GM12864 (cell line): ENCODE measurements around the gene TPM4.
A peak's percentile ranks its signal among the peaks of the same experiment; 100 is the strongest.

Experiments
- DNase-seq: peaks from one replicate; pipeline ENCODE4 v3.0.0-alpha.2; 2011; ENCODE audit warnings: low read depth
- H3K4me3 ChIP-seq: 2 replicates; pipeline ENCODE4 v1.5.1; 2011; ENCODE audit warnings: mild to moderate bottlenecking, low read depth, low read length, control low read depth
- TF ChIP-seq, protein P1 (sequence below): IDR thresholded peaks from 2 replicates; pipeline ENCODE4 v1.5.1; 2011; ENCODE audit warnings: low read depth, mild to moderate bottlenecking, moderate library complexity, low read length, control low read depth, inconsistent platforms; ENCODE audit errors: missing control alignments

Gene TPM4

DNA sequence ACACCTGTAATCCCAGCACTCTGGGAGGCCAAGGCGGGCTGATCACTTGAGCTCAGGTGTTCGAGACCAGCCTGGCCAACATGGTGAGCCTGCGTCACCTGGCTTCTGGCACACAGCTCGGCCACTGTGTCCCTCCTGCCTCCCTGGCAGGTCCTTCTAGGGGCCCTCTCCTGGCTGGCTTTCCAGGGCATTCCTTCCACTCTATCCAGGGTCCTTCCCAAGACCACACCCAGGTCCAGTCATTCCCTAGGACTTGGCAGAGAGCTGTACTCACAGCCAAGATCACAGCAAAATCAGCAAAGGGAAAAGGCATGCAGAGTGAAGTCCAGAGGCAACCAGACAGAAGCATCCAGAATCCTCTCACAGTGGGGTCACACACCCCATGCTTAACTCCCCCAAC lies 57.5 kb downstream of the TPM4 start:
- DNase-seq, result no peak
- TF ChIP-seq, protein P1, sequence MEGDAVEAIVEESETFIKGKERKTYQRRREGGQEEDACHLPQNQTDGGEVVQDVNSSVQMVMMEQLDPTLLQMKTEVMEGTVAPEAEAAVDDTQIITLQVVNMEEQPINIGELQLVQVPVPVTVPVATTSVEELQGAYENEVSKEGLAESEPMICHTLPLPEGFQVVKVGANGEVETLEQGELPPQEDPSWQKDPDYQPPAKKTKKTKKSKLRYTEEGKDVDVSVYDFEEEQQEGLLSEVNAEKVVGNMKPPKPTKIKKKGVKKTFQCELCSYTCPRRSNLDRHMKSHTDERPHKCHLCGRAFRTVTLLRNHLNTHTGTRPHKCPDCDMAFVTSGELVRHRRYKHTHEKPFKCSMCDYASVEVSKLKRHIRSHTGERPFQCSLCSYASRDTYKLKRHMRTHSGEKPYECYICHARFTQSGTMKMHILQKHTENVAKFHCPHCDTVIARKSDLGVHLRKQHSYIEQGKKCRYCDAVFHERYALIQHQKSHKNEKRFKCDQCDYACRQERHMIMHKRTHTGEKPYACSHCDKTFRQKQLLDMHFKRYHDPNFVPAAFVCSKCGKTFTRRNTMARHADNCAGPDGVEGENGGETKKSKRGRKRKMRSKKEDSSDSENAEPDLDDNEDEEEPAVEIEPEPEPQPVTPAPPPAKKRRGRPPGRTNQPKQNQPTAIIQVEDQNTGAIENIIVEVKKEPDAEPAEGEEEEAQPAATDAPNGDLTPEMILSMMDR, result no peak
- no peak overlapping the region for H3K4me3 ChIP-seq

DNA sequence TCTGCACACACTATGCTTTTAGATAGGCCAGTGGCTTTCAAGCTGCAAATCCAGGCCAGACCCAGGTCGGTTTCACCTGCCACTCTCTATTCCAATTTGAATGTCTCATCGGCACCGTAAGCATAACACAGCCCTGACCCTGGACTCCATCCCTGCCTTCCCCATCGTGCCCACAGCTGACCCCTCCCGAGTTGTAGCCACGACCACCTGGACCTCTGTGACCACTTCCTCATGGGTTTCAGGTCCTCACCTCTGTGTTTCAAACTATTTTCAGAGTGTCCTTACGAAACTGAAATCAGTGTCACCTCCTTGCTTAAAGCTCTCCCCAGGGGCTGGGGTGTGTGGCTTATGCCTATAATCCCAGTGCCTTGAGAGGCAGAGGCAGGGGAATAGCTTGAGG lies 58.2 kb downstream of the TPM4 start:
- no peak overlapping the region for H3K4me3 ChIP-seq
- DNase-seq, result no peak
- TF ChIP-seq, protein P1, result no peak

DNA sequence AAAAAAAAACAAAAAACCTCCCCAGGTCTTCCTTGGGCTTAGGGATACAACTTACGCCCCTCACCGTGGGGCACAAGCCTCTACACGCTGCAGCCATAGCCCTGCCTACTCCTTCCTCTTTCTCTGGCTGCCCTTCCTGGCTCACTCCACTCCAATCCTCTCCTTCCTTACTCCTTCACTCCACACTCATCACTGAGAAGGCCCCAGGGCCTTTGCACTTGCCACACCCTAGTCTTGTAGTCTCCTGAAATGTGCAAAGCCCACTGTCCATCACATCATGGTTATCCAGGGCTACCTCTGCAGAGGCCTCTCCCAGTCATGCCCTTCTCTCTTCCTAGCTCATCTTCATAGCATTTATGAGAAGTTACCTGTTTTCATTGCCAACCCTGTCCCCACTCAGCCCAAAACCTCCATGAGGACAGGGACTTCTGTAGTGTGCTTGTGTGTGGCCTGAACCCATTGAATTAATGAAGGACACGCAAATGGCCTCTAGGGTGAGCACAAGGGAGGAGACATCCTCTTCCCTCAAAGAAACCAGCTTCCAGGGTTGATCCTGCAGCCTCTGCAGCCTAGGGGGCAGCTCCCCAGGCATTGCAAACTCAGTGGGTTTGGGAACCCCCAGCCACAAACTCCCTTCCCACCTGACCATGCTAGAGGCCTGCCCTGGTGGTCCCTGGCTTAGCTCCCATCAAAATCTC lies 59.3 kb downstream of the TPM4 start:
- TF ChIP-seq, protein P1, result no peak
- no peak for DNase-seq
- no peak overlapping the region for H3K4me3 ChIP-seq

DNA sequence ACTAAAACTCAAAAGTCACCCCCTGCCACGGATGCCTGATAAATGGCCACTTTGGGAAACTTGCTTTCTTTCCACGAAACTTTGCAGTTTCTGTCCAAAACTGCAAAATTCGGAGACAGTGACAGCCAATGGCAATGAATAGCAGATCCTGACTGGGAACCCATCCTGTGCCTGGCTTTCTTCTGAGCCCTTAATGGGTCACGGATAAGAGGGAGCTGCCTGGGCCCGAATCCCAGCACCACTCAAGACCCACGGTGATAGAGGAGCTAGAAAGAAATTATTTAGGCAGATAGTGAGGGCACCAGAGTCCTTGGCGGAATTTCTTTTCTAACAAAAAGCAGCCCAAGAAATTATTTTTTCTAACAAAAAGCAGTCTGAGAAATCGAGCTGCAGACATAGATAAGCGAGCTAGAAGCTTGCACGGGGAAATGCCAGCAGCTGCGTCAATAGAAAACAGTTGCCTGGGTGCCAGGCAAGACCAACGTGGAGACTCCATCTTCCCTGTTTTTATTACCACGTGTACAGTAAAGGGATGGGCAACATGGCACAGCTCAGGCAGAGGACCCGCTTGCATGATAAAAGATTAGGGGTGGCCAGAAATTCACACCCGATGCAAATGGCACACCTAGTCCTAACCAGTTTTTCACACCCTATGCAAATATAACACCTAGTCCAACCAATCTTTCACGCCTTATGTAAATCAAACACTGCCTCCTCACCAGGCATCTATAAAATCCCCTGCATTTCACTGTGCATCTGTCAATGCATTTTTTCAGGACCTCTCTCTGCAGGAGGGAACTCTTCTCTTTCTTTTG lies 60.1 kb downstream of the TPM4 start:
- no peak overlapping the region for H3K4me3 ChIP-seq
- TF ChIP-seq, protein P1, result no peak
- no peak for DNase-seq

DNA sequence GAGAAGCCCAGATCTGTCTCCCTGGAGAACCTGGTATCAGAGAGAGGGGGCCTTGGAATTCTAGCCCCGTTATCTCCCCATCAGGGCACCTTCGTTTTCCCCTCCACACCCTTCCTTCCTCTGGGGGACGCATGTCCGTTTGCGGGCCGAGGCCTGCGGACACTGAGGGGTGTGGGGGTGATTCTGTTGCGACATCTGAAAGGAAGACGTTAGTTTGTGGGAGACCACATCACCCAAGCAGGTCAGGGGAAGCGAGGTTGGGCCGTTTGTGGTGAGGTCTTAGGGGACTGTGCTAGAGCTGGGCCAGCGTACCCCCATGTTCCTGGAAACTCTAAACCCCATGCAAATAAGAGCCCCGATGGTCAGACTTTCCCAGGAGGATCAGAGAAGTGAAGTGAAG lies 63.5 kb downstream of the TPM4 start:
- no peak overlapping the region; the same call in 1 of the 2 replicates for H3K4me3 ChIP-seq

DNA sequence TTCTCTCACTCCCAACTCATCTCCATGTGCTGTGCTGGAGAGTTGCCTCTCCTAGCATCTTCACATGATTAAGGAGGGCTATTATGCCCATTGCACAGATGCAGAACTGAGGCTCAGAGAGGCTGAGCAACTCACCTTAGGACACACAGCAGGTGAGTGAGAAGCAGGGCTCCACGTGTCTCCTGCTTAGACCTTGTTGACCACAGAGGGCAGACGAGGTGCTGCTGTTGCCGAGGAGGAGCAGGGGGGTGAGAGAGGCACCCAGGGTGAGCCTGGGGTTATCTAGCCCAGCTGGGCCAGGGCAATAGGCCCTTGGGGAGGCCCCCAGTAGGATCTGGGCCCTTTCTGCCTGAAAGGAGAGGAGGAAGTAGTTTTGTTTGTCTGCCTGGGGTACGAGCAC lies 64.7 kb downstream of the TPM4 start:
- H3K4me3 ChIP-seq, result no peak overlapping the region
- DNase-seq, result peak; percentile 84
- TF ChIP-seq, protein P1, result peak; percentile 28

More for the DNA sequence above, 63.5 kb downstream of the TPM4 start:
- DNase-seq, result no peak
- TF ChIP-seq, protein P1, result no peak

DNA sequence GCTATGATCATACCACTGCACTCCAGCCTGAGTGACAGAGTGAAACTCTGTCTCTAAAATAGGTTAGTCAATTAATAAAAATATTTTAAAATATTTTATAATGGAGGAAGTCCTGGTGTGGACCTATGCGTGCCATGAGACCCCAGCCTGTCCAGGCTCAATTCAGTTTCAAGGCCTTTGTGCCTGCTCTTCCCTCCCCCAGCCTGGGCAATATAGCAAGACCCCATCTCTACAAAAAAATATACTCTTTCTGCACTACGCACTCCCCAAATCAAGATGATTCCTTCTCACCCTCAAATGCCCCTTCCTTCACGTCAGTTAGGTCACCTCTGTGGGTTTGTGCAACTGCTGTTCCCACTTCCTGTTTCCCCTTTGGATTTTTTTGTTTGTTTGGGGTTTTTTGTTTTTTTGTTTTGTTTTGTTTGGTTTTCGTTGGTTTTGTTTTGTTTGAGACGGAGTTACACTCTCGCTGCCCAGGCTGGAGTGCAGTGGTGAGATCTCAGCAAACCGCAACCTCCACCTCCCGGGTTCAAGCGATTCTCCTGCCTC lies 65.8 kb downstream of the TPM4 start:
- DNase-seq, result no peak
- no peak overlapping the region for H3K4me3 ChIP-seq
- TF ChIP-seq, protein P1, result no peak
